NCI-H1105 treated with DMSO at 0.1 percent for 48 hours (cell line): Measurements from ENCODE around the gene CDC42BPA.

Source experiments
- DNase-seq: peaks from one replicate; lab custom pipeline; 2025; lab: John Stamatoyannopoulos, UW

The CDC42BPA gene

DNA sequence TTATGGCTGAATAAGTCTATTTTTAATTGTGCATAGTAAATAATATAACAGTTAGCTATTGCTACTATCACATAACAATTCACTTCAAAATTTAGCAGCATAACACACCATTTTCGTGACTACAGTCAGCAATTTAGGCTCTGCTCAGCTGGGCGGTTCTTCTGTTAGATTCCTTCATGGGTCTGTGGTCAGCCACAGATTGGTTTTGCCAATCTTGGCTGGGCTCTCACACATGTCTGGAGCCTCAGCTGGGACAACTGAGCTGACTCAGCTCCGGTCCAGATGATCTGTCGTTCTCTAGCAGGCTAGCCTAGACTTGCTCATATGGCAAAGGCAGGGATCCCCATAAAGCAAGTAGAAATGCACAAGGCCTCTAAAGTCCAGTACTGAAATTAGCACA is 15.1 kb upstream of the CDC42BPA start:
- DNase-seq: no peak

DNA sequence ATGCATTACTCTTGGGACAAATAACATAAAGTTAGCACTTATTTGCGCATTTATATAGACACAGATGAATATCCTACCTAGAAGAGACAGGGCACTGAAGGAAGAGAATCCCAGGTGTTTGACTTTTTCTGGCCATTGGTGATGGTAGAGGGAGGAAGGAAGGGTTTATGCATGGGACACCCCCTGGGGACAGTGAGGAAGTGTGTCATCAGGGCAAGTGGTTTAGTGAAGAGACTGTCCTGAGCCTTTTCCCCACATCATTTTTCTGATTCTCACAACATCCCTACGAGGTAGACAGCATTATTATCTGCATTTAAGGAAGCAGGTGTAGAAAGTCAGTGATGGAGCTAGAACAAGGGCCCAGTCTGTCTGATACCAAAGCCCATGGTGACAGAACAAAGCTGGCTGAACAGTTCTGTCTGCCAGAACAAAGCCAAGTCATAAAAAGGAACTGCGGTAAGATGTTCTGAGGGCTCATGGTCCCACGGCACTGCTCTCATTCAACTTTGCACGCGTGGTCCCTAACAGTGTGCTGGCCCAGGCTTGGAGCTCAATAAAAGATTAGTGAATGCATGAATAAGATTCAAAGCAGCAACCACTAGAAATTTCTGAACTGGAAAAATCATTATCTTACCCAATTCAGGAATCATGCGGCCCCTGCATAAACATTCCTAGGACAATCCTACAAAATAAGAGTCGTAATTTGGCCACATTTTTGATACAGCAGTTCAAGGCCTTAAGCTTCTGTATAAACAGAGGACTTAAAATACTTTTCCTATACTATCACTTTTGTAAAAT is 12.2 kb upstream of the CDC42BPA start:
- DNase-seq: no peak

DNA sequence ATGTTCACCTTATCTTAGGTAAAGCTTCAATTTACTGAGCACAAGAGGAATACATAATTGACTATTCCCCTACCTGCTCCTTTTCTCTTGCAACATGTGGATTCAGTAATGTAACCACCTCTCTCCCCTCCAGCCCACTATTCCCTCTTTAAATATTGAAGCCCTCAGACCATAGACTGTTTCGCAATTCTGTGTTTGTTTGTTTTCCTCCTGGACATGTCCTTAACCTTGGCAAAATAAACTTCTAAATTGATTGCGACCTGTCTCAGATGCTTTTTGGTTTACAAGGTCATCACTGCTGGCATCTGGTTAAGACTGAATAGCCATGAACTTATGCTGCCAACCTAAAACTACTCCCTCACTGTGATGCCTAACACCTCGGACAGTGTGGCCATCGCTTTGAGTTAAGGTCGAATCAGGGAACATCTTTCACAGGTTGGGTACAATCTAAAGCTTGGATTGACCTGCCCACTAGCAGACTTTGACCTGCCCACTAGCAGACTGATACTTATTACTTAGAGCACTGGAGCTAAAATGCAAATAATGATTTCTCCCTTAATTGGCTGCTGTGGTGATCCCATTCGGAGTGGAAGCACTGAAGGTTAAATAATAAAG is 10.2 kb upstream of the CDC42BPA start:
- no peak for DNase-seq

- no peak for DNase-seq
These were observed 6.9 kb upstream of the CDC42BPA start for GRCh38 chr1:227325156-227325555.

GRCh38 chr1:227323967-227324268 is 5.6 kb upstream of the CDC42BPA start:
- DNase-seq: no peak

DNA sequence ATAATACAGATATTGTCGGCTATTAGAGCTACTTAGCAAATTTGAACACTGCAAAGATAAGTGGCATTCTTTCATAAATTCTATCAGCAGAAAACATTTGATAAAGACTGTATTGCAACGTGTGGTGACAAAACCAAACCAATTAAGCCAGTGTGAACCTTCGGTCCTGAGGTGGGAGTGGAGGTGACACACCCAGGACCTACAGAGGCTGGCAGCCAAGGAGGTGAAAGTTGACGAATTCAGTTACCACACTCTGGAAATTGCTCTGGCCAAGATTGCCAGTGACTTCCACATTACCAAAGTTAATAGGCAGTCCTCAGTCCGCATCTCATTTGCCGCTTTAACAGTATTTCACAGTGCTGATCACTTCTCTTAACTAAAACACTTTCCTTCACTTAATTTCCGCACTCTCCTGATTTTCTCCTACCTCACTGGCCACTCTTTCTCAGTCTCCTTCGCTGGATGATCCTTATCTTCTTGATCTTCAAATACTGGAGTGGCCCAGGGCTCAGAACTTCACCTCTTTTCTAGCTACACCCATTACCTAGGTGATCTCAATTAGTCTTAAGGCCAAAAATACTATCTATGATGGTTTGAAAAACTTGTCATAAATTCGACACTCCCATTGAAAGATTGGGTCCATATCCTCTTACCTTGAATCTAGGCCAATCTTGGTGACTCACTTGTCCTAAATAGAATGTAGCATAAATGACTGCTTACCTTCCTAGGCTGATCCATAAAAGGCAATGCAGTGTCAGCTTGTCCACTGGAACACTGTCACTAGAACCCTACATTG is 5.1 kb upstream of the CDC42BPA start:
- DNase-seq: no peak

GRCh38 chr1:227322376-227322775 is 4.1 kb upstream of the CDC42BPA start:
- no peak for DNase-seq

GRCh38 chr1:227321035-227321434 is 2.7 kb upstream of the CDC42BPA start:
- DNase-seq: no peak

GRCh38 chr1:227320476-227320875 is 2.2 kb upstream of the CDC42BPA start:
- no peak for DNase-seq

DNA sequence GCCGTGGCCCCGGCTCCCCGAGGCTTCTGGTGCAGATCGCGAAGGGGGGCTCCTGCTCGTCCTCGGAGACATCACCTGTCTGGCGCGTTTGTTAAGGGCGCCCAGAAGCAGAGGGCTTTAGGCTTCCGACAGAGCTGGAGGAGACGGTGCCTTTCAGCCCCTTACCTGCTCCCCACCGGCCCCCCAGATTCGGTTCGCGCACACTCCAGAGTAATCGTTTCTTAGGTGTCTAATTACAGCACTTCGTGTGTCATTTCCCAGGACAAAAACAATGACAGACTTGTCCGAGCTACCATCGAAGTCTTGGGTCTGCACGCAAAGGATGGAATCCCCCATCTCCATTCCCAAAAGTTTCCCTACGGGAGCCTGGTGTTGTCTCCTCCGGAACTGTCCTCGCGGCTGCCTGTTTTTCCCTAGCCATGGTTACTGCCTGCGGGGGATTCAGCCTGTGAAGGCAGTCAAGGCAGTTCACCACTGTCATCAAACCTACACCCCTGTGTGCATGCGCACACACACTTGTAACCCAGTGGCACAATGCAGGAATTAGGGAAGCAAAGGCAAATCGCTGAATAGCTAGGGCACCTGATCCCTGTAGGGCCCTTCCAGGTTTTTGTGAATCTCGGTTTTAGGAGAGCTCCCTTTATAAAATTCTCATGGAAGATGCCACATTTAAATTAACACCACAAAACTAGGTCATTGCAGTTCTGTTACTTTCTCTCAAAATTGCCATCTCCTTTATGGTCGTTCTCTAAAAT is 738 bp upstream of the CDC42BPA start:
- peak; percentile 50 for DNase-seq

GRCh38 chr1:227317523-227318015 is 723 bp downstream of the CDC42BPA start:
- DNase-seq: peak; percentile 38

DNA sequence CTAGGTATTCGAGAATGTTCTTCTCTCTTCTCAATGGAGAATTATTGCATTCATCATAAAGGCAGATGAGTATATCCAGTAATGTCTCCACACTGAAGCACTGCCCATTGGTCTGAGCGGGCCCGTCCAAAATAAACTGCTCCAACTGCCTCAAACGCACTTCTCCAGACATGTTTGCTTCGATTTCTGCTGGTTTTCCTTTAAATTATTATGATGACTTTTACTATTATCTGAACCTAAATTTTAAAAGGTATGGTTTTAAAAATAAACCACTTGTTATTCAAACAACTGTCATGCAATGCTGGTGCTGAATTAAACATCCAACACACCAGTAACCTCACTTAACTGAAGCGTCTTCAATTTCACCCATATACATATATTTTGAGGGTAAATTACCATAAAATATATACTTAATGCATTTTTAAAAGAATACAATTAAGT is 1.3 kb downstream of the CDC42BPA start:
- no peak for DNase-seq

GRCh38 chr1:227316456-227316855 is 1.8 kb downstream of the CDC42BPA start:
- no peak for DNase-seq

DNA sequence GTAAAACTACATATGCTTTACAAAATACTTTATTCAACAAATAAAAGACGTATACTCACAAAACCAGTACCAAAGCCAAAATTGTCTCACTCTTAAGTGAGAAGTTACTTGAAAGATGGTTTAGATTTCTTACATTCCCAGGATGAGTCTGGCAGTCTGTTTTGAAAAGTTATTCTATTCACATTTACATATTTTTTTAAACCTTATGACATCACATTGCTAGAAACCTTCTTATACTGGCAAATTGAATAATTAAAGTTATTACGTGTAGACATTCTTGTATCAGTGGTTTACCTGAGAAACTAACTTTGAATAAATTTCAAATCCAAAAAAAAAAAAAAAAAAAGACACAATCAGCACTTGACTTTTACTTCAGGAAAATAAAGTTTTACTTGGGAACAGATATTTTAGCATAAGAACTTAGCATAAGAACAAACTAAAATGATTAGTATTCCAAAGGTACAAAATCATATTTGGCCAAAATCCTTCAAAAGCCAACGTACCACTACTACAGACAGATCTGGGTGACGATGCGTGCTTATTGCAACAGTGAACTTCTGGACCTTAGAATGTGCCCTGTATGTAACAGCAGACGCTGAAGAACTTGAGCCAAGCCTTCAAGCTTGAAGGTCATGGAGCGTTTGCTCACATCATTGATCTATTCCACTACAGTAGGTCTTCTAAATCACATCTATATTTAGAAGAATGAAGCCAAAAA is 2.5 kb downstream of the CDC42BPA start:
- no peak for DNase-seq

DNA sequence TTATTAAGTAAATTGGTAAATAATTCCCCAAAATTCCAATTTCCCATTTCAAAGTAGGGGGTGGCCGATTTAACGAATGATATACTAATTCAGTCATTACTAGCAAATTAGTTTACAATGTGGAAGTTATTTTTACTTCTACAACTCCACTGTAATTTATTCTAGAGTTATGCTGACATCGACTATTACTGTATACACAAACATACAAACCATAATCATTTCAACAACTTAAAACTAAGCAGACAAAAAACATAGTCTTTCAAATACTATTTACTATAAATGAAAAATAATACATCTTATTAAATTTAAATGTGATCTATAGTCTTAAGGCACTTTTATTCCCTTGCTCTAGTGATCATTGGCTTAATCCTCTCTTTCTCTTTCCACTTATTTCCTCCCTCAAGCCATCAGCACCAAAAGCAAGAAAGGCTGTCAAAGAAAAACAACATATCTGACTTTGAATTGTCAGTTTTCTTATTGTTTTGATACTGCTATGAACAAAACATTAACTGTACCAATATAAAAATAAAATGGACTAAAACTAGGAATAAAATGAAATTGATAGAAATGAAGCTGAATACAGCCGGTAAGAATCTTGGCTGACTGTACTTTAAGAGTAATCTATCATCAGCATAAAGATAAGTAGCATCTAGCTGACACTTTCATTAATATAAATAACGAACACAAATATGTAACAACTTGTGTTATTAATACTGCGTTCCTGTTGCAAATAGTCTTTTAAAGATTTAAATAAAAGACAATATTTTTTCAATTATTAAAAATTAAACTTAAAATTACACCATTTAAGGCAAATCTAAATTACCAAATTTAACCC is 4.1 kb downstream of the CDC42BPA start:
- DNase-seq: no peak

GRCh38 chr1:227312361-227313025 is 5.8 kb downstream of the CDC42BPA start:
- no peak for DNase-seq

GRCh38 chr1:227311389-227312001 is 6.8 kb downstream of the CDC42BPA start:
- DNase-seq: no peak

DNA sequence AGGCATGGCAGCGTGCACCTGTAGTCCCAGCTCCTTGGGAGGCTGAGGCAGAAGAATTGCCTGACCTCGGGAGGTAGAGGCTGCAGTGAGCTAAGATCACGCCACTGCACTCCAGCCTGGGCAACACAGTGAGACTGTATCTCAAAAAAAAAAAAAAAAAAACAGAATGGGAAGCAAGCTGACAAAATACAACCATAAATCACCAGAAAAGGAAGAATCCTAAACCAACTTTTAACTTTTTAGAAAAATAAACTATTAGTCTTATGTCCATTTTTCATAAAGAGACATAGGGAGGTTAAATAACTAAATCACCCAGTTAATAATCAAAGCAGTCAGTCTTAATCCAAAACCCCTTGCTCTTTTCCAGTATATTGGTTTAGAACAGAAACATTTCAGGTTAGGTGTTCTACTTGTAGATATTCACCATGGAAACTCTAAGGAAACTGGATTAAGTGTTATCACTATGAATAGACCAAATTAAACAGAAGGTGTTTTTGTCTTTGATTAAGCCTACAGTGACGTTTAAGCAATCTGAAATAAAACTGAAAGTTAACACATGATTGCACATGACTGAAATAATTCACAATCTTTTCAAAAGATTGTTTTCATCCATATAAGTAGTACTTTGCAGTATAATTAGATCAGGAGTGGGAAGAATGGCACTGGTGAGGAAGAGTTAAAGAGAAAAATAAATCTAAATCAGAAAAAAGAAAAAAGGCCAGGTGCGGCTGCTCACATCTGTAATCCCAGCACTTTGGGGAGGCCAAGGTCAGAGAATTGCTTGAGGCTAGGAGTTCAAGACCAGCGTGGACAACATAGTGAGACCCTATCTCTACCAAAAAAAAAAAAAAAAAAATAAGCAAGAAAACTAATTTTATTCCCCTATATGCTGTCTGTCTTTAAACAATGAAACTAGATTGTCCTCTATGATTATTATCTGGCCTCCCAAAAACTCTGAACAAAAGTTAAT is 9.6 kb downstream of the CDC42BPA start:
- DNase-seq: no peak
